Uterus (tissue), 4 donors: Measurements from ENCODE around the gene GATA2. TPM values are rescaled to one million over a fixed set of nuclear protein-coding genes. Genes with fewer than 3 reads are reported as not detected.

Experiments
- DNase-seq, 2 donors: peaks; one replicate each; pipeline ENCODE4 v3.0.0-alpha.2; 2019 to 2020
- H3K27ac ChIP-seq, 2 donors: fragments of 200-600 bp; sonication (generic); 1 replicate in 1 of 2; 2 replicates in 1 of 2; pipeline ENCODE4 v1.5.1; 2016 to 2018
- H3K27me3 ChIP-seq, 2 donors: fragments of 200-600 bp; sonication (generic); one replicate each; pipeline ENCODE4 v1.5.1; 2018 to 2019; ENCODE audit warnings: control low read depth in 1 of 2
- H3K36me3 ChIP-seq, 2 donors: fragments of 200-600 bp; sonication (generic); one replicate each; pipeline ENCODE4 v1.5.1; 2019; ENCODE audit warnings: control low read depth in 1 of 2
- H3K4me1 ChIP-seq, 2 donors: fragments of 200-600 bp; sonication (generic); one replicate each; pipeline ENCODE4 v1.5.1; 2018 to 2019; ENCODE audit warnings: control low read depth in 1 of 2
- H3K4me3 ChIP-seq, 2 donors: fragments of 200-600 bp; sonication (generic); 1 replicate in 1 of 2; 2 replicates in 1 of 2; pipeline ENCODE4 v1.5.1; 2018 to 2019; ENCODE audit warnings: mild to moderate bottlenecking in 1 of 2
- H3K9me3 ChIP-seq, 2 donors: fragments of 200-600 bp; sonication (generic); one replicate each; pipeline ENCODE4 v1.5.1; 2019; ENCODE audit warnings: control low read depth in 1 of 2
- CTCF ChIP-seq, 4 experiments: fragments of 200-600 bp in 2 of 4; fragments of 450-650 bp in 2 of 4; sonication (generic) in 2 of 4; IDR thresholded peaks; one replicate each; pipeline ENCODE4 v1.5.1; 2016 to 2019; ENCODE audit warnings: antibody characterized with exemption in 4 of 4, mild to moderate bottlenecking in 2 of 4, moderate library complexity in 1 of 4
- POLR2A ChIP-seq, 2 donors: fragments of 450-650 bp; IDR thresholded peaks; one replicate each; pipeline ENCODE4 v1.6.1; 2016; ENCODE audit warnings: antibody characterized with exemption in 2 of 2, mild to moderate bottlenecking in 1 of 2, moderate library complexity in 1 of 2
- intact Hi-C: fragments of 100-400 bp; cut with DNase I; formaldehyde crosslinking; loops from one replicate; pipeline ENCODE4 v1.15.1; 2023; ENCODE audit warnings: low total_unique reads
- total RNA-seq, 4 donors: library from RNA; depleted of rRNA in 3 of 4; stranded (reverse); fragments of >200 nt in 3 of 4; gene quantifications; one replicate each; pipeline versions ENCODE4 v1.1.0 to v1.2.4, GENCODE V29; 2014 to 2023
- donor health status: DM: yes; HTN: yes; CAD: no.

GATA2 gene
- total RNA-seq, 4 donors from 2014 or later: 30.9 to 171 (median 52.5) TPM

- H3K9me3 ChIP-seq: no peaks in the 10 kb centered on the region
- TF ChIP-seq POLR2A (IDR thresholded peaks at IDR 0.05) (no peak), CTCF (IDR thresholded peaks at IDR 0.05) (no peak)
These were observed 56.8 kb downstream of the GATA2 start for GRCh38 chr3:128436214-128436613.

GRCh38 chr3:128435561-128435960 is 57.4 kb downstream of the GATA2 start:
- Histone ChIP-seq H3K27ac (no peak overlapping the region), H3K36me3 (no peaks in the 10 kb centered on the region), H3K27me3 (no peaks in the 10 kb centered on the region), H3K4me3 (no peak overlapping the region), H3K4me1 (peaks cover 0 to 8% of the 10 kb centered on the region in 2 donors), H3K9me3 (no peaks in the 10 kb centered on the region)
- DNase-seq: no peak
- TF ChIP-seq CTCF (IDR thresholded peaks at IDR 0.05): no peak
- TF ChIP-seq POLR2A (IDR thresholded peaks at IDR 0.05): no peak
- intact Hi-C loops: no loop called here

More at GRCh38 chr3:128436214-128436613, 56.8 kb downstream of the GATA2 start:
- Histone ChIP-seq H3K4me3 (no peak overlapping the region), H3K27me3 (no peaks in the 10 kb centered on the region), H3K4me1 (peaks cover 0 to 8% of the 10 kb centered on the region in 2 donors), H3K36me3 (no peaks in the 10 kb centered on the region), H3K27ac (no peak overlapping the region)
- DNase-seq: no peak
- intact Hi-C loops: no loop called here

- H3K27me3 ChIP-seq: no peaks in the 10 kb centered on the region
- H3K9me3 ChIP-seq: no peaks in the 10 kb centered on the region
- H3K4me1 ChIP-seq: peaks cover 0 to 8% of the 10 kb centered on the region in 2 donors
- TF ChIP-seq POLR2A (IDR thresholded peaks at IDR 0.05) (no peak), CTCF (IDR thresholded peaks at IDR 0.05) (no peak)
- no peak for DNase-seq
- H3K36me3 ChIP-seq: no peaks in the 10 kb centered on the region
- intact Hi-C loops: no loop called here
- no peak overlapping the region for H3K27ac ChIP-seq
- no peak overlapping the region for H3K4me3 ChIP-seq
These were observed 57.9 kb downstream of the GATA2 start for GRCh38 chr3:128435058-128435457.

DNA sequence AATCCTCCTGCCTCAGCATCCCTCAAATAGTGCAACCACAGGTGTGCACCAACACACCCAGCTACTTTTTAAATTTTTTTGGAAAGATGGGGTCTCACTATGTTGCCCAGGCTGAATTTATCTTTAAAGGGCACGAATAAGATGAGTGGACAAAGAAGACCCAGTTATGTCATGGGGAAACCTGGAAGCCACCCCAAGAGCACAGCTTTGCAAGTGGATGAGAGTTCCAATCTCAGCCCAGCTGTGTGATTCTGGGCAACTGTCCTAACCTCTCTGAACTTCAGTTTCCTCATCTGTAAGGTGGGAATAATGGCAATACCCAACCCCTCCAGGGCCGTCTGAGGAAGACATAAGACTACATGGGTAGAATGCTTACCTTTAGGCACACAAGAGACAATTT is 58.5 kb downstream of the GATA2 start:
- intact Hi-C loops: no loop called here
- no peak for DNase-seq
- H3K36me3 ChIP-seq: no peaks in the 10 kb centered on the region
- H3K27ac ChIP-seq: no peak overlapping the region
- H3K9me3 ChIP-seq: no peaks in the 10 kb centered on the region
- H3K27me3 ChIP-seq: no peaks in the 10 kb centered on the region
- TF ChIP-seq CTCF (IDR thresholded peaks at IDR 0.05): no peak
- TF ChIP-seq POLR2A (IDR thresholded peaks at IDR 0.05): no peak
- H3K4me1 ChIP-seq: peaks cover 0 to 8% of the 10 kb centered on the region in 2 donors
- no peak overlapping the region for H3K4me3 ChIP-seq

- H3K27me3 ChIP-seq: no peaks in the 10 kb centered on the region
- no peak overlapping the region for H3K27ac ChIP-seq
- intact Hi-C loops: loop anchor here (2.0 kb wide), 1 partner anchor 63 kb away; no protein-coding TSS in a partner anchor
- DNase-seq: no peak
- no peaks in the 10 kb centered on the region for H3K9me3 ChIP-seq
- H3K4me3 ChIP-seq: no peak overlapping the region
- H3K36me3 ChIP-seq: no peaks in the 10 kb centered on the region
- TF ChIP-seq POLR2A (IDR thresholded peaks at IDR 0.05): no peak
- no peak for TF ChIP-seq CTCF (IDR thresholded peaks at IDR 0.05)
- H3K4me1 ChIP-seq: peaks cover 0 to 8% of the 10 kb centered on the region in 2 donors
These were observed 59.2 kb downstream of the GATA2 start for GRCh38 chr3:128433837-128434165.
